ENCODE measurements around the gene EPHA6.
"Not testable (repeated sequence)": the region's sequence is repeated elsewhere in the genome, so short reads cannot be mapped to it uniquely, and the experiment has no call there.

The EPHA6 gene

GRCh38 chr3:97189835-97190234 lies 375.4 kb downstream of the EPHA6 start:
- DNase-seq, result no peak

- DNase-seq, result no peak
Observed at GRCh38 chr3:97197083-97197482, 382.7 kb downstream of the EPHA6 start.

DNA sequence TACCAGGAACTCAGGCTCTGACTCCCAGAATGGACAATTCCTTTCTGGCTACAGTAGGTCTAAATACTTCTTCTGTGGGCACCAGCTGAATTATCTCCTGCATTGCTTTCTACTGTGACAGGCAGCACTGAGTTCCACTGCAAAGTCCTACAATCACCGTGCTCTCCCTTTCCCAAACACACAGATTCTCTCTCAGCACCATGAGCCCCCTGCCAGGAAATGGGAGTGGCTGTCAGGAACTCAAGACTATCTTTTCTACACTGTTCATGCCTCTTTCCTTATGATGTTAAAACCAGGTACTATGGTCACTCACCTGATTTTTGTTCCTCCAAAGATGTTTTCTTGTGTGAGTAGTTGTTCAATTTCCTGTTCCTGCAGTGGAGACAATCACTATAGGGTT lies 383.4 kb downstream of the EPHA6 start:
- DNase-seq, result no peak

DNA sequence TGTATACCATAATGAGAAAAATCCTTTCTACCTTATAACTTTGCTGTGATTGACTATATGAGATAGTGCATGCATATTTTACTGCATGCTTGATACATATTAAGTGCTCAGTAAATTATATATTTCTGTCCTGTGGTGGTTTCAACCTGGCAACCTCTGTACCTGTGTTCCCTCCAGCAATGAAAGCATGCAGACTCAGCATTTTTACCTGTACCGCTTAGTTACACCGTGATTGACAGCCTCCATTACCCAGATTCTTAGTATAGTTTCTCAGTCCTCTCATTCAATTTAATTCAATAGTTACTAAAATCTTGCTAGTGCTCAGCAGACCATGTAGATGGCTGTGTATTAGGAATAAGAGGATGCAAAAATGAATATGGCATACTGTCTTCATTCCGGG lies 386.0 kb downstream of the EPHA6 start:
- DNase-seq, result no peak

DNA sequence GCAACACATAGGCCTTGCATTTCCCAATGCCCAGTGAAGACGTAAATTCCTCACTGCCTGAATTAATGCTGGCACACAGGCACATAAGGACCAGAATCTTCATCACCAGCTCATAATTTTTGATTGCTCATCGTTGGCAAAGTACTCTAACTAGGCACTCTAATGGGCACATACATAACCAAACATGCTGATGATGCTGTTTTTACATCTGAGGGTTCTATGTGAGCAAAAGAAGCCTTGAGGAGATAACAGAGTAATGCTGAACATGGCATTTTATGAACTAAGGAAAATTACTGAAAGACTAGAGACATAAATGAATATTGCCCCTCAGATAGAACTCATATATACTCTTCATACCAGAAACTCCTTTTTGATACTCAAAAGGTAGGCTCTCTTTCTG lies 387.4 kb downstream of the EPHA6 start:
- no peak for DNase-seq

DNA sequence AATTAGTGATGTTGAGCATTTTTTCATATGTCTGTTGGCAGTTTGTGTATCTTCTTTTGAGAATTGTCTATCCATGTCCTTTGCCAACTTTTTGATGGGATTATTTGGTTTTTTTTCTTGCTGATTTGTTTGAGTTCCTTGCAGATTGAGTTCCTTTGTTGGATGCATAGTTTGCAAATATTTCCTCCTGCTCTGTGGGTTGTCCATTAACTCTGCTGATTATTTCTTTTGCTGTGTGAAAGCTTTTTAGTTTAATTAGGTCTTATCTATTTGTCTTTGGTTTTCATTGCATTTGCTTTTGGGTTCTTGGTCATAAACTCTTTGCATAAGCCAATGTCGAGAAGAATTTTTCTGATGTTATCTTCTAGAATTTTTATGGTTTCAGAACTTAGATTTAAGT lies 414.6 kb downstream of the EPHA6 start:
- DNase-seq, result no peak

DNA sequence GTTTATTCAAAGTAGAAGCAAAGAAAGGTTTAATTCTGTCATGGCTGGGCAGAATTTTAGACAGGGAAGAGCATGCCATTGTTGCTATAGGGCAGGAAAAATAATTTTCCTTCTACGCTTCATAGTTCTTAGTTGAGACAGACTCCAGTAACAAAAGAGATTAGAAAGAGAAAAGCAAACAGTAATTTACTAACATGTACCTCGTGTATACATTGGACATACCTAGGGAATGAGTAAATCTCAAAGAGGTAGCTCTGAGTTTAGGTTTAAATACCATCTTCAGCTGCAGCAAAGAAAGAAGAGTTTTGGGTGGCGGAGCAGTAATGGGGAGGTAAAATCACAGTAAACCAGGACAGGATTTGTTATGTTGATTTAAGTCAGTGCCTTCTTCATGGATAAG lies 416.1 kb downstream of the EPHA6 start:
- no peak for DNase-seq

GRCh38 chr3:97232393-97233034 lies 418.1 kb downstream of the EPHA6 start:
- DNase-seq, result no peak

GRCh38 chr3:97235179-97235578 lies 420.8 kb downstream of the EPHA6 start:
- no peak for DNase-seq

DNA sequence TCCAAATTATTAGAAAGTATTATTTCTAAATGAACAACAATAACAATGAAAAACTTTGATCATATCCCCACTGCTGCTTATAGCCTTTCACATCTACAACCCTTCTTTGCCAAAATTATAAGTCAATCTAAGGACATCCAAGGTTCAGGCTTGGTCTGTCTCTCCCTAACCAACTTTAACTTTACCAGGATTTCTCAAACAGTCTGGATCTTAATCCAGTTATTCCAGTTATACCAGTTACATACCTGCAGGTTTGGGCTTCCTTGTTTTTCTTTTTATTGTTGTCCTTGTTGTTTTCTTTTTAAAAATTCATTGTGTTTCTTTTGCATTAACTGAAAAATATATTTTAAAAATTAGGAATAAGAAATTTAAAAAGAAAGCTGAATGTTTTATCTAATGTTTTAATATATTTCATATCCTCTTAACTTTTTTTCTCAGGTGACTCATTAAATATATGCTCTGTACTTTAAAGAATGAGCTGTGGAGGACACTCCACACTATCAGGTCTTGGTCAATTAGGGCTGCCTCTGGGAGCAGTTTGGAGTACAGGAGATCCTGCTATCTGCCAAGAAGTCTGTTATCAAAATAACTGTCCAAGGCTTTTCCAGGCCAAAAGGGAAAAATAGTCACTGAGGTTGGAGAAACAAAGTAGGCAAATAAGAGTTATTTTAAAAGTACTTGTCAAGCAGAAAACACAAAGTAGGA lies 421.4 kb downstream of the EPHA6 start:
- no peak for DNase-seq

GRCh38 chr3:97241417-97241816 lies 427.0 kb downstream of the EPHA6 start:
- DNase-seq, result no peak

DNA sequence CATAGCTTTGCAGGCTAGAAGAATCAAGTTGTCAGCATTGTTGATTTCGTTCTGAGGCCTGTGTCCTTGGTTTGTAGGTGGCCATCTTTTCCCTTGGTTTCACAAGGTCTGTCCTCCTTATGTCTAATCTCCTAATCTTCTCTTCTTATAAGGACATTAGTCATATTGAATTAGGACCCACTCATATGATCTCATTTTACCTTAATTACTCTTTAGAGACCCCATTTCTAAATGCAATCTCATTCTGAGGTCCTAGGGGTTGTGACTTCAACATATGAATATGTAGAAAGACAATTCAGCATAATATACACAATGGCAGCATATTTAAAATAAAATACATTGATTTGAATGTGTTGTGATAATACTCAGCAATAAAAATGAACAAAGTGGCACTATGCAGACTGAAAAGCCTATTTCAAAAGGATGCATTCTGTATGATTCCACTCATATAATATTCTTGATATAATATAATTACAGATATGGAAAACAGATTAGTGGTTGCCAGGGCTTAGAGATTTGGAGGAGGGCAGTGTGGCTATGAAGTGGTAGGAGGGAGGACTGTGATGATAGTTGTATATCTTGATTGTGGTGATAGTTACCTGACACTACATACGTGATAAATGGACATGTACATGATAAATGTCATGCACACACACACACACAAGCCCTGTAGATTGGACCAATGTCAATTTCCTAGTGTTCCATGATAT lies 431.0 kb downstream of the EPHA6 start:
- no peak for DNase-seq

DNA sequence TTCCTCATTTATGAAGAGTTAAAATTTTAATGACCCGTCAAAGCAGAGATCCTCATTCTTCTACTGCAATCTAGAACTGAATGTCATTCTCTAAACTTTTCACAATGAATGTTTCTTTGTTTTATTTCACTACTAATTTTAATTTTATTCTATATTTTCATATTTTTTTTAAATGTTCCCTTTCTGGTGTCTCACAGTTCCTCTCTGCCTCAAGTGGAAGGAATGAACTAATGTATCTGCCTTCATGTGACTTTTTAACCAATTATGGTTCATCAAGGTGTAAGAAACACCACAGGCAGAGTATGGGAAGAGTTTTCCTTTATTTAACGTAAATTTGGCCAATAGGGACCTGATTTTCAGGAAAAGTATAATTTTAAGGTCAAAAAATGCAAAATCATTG lies 441.7 kb downstream of the EPHA6 start:
- DNase-seq, result no peak

DNA sequence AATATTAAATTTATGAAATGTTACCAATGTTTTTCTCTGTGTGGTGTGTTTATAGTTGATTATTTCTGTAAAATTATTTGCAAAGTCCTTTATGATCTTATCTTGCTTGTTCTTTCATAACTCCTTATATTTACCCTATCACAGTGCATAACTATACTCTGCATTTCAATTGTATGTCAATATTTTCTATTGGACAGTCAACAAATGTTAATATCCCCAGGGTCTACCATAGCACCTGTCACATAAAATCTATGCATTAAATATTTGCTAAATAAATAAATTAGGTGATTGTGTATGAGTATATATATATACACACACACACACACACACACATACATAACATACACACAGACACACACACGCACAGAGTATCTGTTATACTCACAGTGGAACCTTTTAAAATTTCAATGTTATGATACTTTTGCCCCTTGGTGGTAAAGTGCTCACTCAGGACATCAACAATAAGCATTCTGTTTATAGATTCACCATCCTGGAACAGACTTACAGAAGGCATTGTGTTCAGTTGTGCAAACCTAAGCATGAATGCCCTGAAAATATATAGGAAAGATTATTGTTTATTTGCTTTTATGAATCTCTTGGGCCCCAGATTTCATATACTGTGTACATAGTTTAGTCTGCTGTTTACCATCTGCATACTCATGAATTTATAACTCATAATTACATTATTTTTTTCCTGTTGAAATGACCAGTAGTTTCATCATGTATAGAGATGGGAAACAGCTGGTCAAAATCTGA lies 443.7 kb downstream of the EPHA6 start:
- no peak for DNase-seq

- no peak for DNase-seq
Observed at GRCh38 chr3:97259263-97259662, 444.9 kb downstream of the EPHA6 start.

DNA sequence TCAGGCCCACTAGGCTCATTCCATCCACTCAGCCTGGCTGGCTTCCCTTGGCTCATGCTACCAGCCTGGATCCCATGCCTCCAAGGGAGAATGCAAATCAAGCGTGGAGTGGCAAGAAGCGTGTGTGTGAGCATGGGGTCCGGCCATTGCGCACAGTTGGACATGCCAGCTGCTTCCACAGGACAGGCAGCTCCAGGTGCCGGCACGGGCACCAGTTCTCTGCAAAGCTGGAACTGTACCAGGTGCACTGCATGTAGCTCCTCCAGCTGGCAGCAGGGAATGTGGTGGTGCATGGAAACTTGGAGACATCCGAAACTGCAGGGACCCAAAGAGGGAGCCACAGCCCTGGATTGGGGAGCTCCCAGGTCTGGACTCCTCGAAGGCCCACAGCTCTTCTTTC lies 449.8 kb downstream of the EPHA6 start:
- DNase-seq, result no peak

GRCh38 chr3:97265237-97266005 lies 451.0 kb downstream of the EPHA6 start:
- no peak for DNase-seq

DNA sequence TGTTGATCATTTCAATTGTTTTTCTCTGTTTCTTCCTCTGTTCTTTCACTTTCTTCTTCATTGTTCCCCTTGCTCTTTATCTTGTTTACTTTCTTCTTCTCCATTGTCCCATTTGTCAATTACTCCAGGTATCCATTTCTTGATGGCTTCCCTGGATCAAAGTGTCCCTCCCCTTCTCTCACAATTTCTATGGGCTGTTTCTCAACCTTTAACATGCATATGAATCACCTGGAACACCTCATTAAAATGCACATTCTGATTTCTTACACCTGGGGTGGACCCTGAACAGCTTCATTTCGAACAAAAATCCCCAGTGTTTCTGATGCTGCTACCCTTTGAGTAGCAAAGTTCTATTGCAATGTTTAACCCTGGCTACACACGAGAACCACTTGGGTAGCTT lies 454.8 kb downstream of the EPHA6 start:
- no peak for DNase-seq

GRCh38 chr3:97276879-97277550 lies 462.6 kb downstream of the EPHA6 start:
- DNase-seq, result not testable (repeated sequence)

GRCh38 chr3:97277708-97278107 lies 463.3 kb downstream of the EPHA6 start:
- DNase-seq, result no peak

GRCh38 chr3:97278506-97278905 lies 464.1 kb downstream of the EPHA6 start:
- no peak for DNase-seq

DNA sequence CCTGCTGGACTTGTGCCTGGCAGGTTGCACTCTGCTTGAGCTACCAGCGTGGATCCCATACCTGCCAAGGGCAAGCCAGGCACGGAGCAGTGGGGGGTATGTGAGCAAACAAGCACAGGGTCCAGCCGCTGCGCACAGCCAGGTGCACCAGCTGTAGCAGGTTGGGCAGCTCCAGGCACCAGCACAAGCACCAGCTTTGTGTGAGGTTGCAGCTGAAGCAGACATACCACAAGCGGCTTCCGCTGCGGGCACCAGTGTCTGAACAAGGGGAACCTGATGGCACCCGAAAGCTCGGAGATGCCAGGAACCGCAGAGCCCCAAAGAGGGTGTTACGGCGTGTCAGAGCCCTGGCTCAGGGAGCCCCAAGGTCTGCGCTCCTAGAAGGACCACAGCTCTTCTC lies 477.5 kb downstream of the EPHA6 start:
- no peak for DNase-seq
